IMR-90 (cell line): ENCODE data around the gene NBEAL1. TPM values are rescaled to one million over a fixed set of nuclear protein-coding genes. Genes with fewer than 3 reads are reported as not detected.
"Not testable (repeated sequence)": the region's sequence is repeated elsewhere in the genome, so short reads cannot be mapped to it uniquely, and the experiment has no call there.

ENCODE experiments used
- ATAC-seq: fragments of 200-7000 bp; cut with Tn5 transposase; 2 replicates; pipeline ENCODE4 v1.9.1; 2020; ENCODE audit warnings: low read depth, mild to moderate bottlenecking, moderate library complexity
- BruUV-seq: library from RNA; stranded (reverse); fragments of 400-500 nt; replicated peaks from 2 replicates; lab custom pipeline; 2021; lab: Mats Ljungman, UMichigan
- CTCF ChIA-PET: fragments of 300-600 bp; formaldehyde crosslinking; extraction: SDS; loops from one replicate; lab custom pipeline; 2021; ENCODE audit warnings: antibody characterized with exemption; lab: Yijun Ruan, JAX
- POLR2A ChIA-PET: fragments of 300-600 bp; sonication (Branson Sonifier 250); formaldehyde crosslinking; loops from one replicate; lab custom pipeline; 2022; ENCODE audit warnings: antibody characterized with exemption; ENCODE audit not compliant: unreplicated experiment; lab: Charles Lee
- DNase-seq: peaks from one replicate; pipeline ENCODE4 v3.0.0; 2013
- H2AFZ ChIP-seq: replicated peaks from 2 replicates; pipeline ENCODE3; 2013; ENCODE audit warnings: low read length, mild to moderate bottlenecking; ENCODE audit not compliant: poor library complexity
- H2AK5ac ChIP-seq: 2 replicates; pipeline ENCODE4 v1.6.1; 2013; ENCODE audit warnings: low read depth, low read length, inconsistent platforms
- H2AK9ac ChIP-seq: replicated peaks from 2 replicates; pipeline ENCODE3; 2013; ENCODE audit warnings: mild to moderate bottlenecking, low read depth, low read length, moderate library complexity; ENCODE audit not compliant: poor library complexity
- H2BK120ac ChIP-seq: 2 replicates; pipeline ENCODE4 v1.6.1; 2013; ENCODE audit warnings: low read depth, low read length, inconsistent platforms
- H2BK15ac ChIP-seq: 3 replicates; pipeline ENCODE4 v1.6.1; 2013; ENCODE audit warnings: low read depth, low read length, inconsistent platforms
- H2BK20ac ChIP-seq: 2 replicates; pipeline ENCODE4 v1.6.1; 2013; ENCODE audit warnings: low read depth, mild to moderate bottlenecking, inconsistent platforms, low read length, moderate library complexity
- H2BK5ac ChIP-seq: 2 replicates; pipeline ENCODE4 v1.6.1; 2013; ENCODE audit warnings: mild to moderate bottlenecking, low read depth, low read length, inconsistent platforms; ENCODE audit not compliant: poor library complexity, severe bottlenecking
- H3K14ac ChIP-seq: replicated peaks from 2 replicates; pipeline ENCODE4 v1.6.1; 2013; ENCODE audit warnings: low read depth, low read length, inconsistent platforms
- H3K18ac ChIP-seq: 2 replicates; pipeline ENCODE4 v1.6.1; 2013; ENCODE audit warnings: low read depth, low read length, control low read depth
- H3K23ac ChIP-seq: 2 replicates; pipeline ENCODE4 v1.6.1; 2013; ENCODE audit warnings: low read depth, low read length, inconsistent platforms
- H3K27ac ChIP-seq: 2 replicates; pipeline ENCODE4 v1.5.1; 2013; ENCODE audit warnings: mild to moderate bottlenecking, control low read depth, low read length; ENCODE audit not compliant: insufficient read depth
- H3K27me3 ChIP-seq: 2 replicates; pipeline ENCODE4 v1.6.1; 2013; ENCODE audit warnings: low read length; ENCODE audit not compliant: control insufficient read depth, insufficient read depth
- H3K36me3 ChIP-seq: 2 replicates; pipeline ENCODE4 v1.6.1; 2013; ENCODE audit warnings: low read length, mixed read lengths; ENCODE audit not compliant: control insufficient read depth, insufficient read depth
- H3K4ac ChIP-seq: 2 replicates; pipeline ENCODE4 v1.6.1; 2013; ENCODE audit warnings: low read depth, low read length, inconsistent platforms
- H3K4me1 ChIP-seq: 2 replicates; pipeline ENCODE4 v1.6.1; 2013; ENCODE audit warnings: low read length, mixed read lengths; ENCODE audit not compliant: control insufficient read depth, insufficient read depth
- H3K4me2 ChIP-seq: 2 replicates; pipeline ENCODE4 v1.6.1; 2013; ENCODE audit warnings: low read depth, mild to moderate bottlenecking, control low read depth, low read length, moderate library complexity
- H3K4me3 ChIP-seq: 2 replicates; pipeline ENCODE4 v1.5.1; 2013; ENCODE audit warnings: low read depth, mild to moderate bottlenecking, control low read depth, low read length, moderate library complexity; ENCODE audit not compliant: insufficient read depth
- H3K56ac ChIP-seq: 2 replicates; pipeline ENCODE4 v1.6.1; 2013; ENCODE audit warnings: low read length, inconsistent platforms; ENCODE audit not compliant: insufficient read depth; ENCODE audit errors: extremely low read depth
- H3K79me1 ChIP-seq, 2 experiments: 2 replicates each; pipeline ENCODE4 v1.6.1; 2013; ENCODE audit warnings: low read length in 2 of 2, inconsistent platforms in 1 of 2, low read depth in 1 of 2
- H3K9ac ChIP-seq: 2 replicates; pipeline ENCODE4 v1.6.1; 2013; ENCODE audit warnings: low read depth, low read length, control low read depth
- H3K9me1 ChIP-seq: 2 replicates; pipeline ENCODE4 v1.6.1; 2013; ENCODE audit warnings: low read length, inconsistent platforms; ENCODE audit not compliant: insufficient read depth
- H3K9me3 ChIP-seq: 2 replicates; pipeline ENCODE4 v1.6.1; 2013; ENCODE audit warnings: low read length; ENCODE audit not compliant: control insufficient read depth, insufficient read depth
- H4K20me1 ChIP-seq: 2 replicates; pipeline ENCODE4 v1.6.1; 2013; ENCODE audit warnings: low read length, inconsistent platforms; ENCODE audit not compliant: insufficient read depth
- H4K5ac ChIP-seq: 2 replicates; pipeline ENCODE4 v1.6.1; 2013; ENCODE audit warnings: mild to moderate bottlenecking, low read depth, low read length, control low read depth
- H4K8ac ChIP-seq, 2 experiments: 2 replicates each; pipeline ENCODE4 v1.6.1; 2013; ENCODE audit warnings: low read depth in 2 of 2, low read length in 2 of 2, control low read depth in 1 of 2, inconsistent platforms in 1 of 2
- H4K91ac ChIP-seq: 2 replicates; pipeline ENCODE4 v1.6.1; 2013; ENCODE audit warnings: low read depth, low read length, inconsistent platforms; ENCODE audit not compliant: insufficient read depth
- MAFK ChIP-seq: IDR thresholded peaks from 2 replicates; pipeline ENCODE4 v1.6.1; 2012; ENCODE audit warnings: low read depth, low read length, improper control_type of control experiment
- NFE2L2 ChIP-seq: fragments of 150-350 bp; IDR thresholded peaks from 2 replicates; pipeline ENCODE4 v1.6.1; 2016; ENCODE audit warnings: low read depth, mild to moderate bottlenecking, low read length
- POLR2A ChIP-seq: IDR thresholded peaks from 2 replicates; pipeline ENCODE4 v1.6.1; 2012; ENCODE audit warnings: mild to moderate bottlenecking, low read depth, low read length
- RAD21 ChIP-seq: IDR thresholded peaks from 2 replicates; pipeline ENCODE4 v1.6.1; 2012; ENCODE audit warnings: low read length, improper control_type of control experiment
- RCOR1 ChIP-seq: IDR thresholded peaks from 2 replicates; pipeline ENCODE4 v1.6.1; 2012; ENCODE audit warnings: mild to moderate bottlenecking, low read length, improper control_type of control experiment; ENCODE audit not compliant: insufficient replicate concordance
- WGBS, 2 experiments: methylation state at CpG; one replicate each; pipeline versions ENCODE4 v1.1.5 to v1.1.7; 2013; ENCODE audit warnings: missing lambda C conversion rate in 2 of 2; ENCODE audit not compliant: insufficient read length in 1 of 2; ENCODE audit errors: extremely low coverage in 2 of 2; 5-methylcytosine and 5-hydroxymethylcytosine counted together
- dilution Hi-C: fragments of 300-500 bp; cut with HindIII; formaldehyde crosslinking; loops from one replicate; pipeline ENCODE4 v1.14.3; 2018; ENCODE audit warnings: low sequenced_read_pairs; ENCODE audit not compliant: unreplicated experiment
- in situ Hi-C: fragments of 300-500 bp; cut with MboI; formaldehyde crosslinking; loops from 3 replicates; pipeline ENCODE4 v1.14.3; 2019; ENCODE audit warnings: low sequenced_read_pairs, inconsistent platforms, mixed read lengths
- intact Hi-C: fragments of 100-400 bp; cut with micrococcal nuclease; formaldehyde crosslinking; loops from 2 replicates; pipeline ENCODE4 v1.10.0; 2022
- polyA plus RNA-seq, 3 experiments: library from polyadenylated mRNA; depleted of rRNA; stranded (reverse); fragments of >200 nt; gene quantifications; 2 replicates each; pipeline ENCODE4 v1.2.3, GENCODE V29; 2012; ENCODE audit warnings: low replicate concordance in 1 of 3
- total RNA-seq: library from RNA; depleted of rRNA; stranded (reverse); fragments of >200 nt; gene quantifications from 2 replicates; pipeline ENCODE4 v1.2.3, GENCODE V29; 2012
- TF ChIP-seq, protein P1 (sequence below): conservative IDR thresholded peaks from 2 replicates; pipeline ENCODE4 v1.5.1; 2012; ENCODE audit warnings: mild to moderate bottlenecking, low read depth, low read length, improper control_type of control experiment

Gene NBEAL1
- total and polyA plus RNA-seq, 2 of the 4 experiments (the other 2 are of a cell fraction), result 6.4 to 38.0 TPM

DNA sequence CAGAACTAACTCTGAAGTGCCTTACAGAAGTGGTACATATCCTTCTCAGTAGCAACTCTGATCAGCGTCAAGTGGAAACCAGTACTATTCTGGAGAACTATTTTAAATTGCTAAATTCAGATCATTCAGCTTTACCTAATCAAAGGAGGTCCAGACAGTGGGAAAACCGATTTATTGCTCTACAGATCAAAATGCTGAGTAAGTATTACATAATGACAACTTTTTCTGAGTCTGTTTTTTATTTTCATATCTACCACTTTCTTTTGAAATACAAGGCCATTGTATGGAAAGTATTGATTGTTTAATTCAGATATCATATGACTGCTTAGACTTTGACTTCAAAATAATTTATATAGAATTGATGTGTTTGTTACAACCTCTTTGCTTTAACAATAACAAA, 68.7 kb downstream of the NBEAL1 start:
- Histone ChIP-seq H4K20me1 (no peaks in the 10 kb centered on the region), H3K23ac (no peak overlapping the region), H2AK5ac (no peak overlapping the region), H3K4ac (no peak overlapping the region), H2AFZ (no peak overlapping the region), H3K9me1 (no peaks in the 10 kb centered on the region), H4K91ac (no peak overlapping the region), H3K27me3 (no peaks in the 10 kb centered on the region), H3K79me1 (no peaks in the 10 kb centered on the region; a peak in 1 of 4 replicates), H3K27ac (no peak overlapping the region), H3K14ac (no peak overlapping the region), H3K56ac (no peak overlapping the region), H4K5ac (no peak overlapping the region), H4K8ac (0 out of 4 replicates have a peak overlapping the region, but pooled peaks of 1 of the 2 experiments have one; percentile 29), H3K36me3 (peaks cover 17% of the 10 kb centered on the region), H2AK9ac (no peak overlapping the region), H2BK20ac (no peak overlapping the region), H2BK120ac (no peak overlapping the region), H3K18ac (no peak overlapping the region), H2BK5ac (no peak overlapping the region), H3K4me3 (no peak overlapping the region), H3K9me3 (no peaks in the 10 kb centered on the region), H3K4me2 (no peak overlapping the region), H3K9ac (no peak overlapping the region), H3K4me1 (no peaks in the 10 kb centered on the region), H2BK15ac (no peak overlapping the region)
- dilution Hi-C loops (no loop called here), intact Hi-C loops (no loop called here), in situ Hi-C loops (no loop called here)
- ChIA-PET CTCF (no interaction called here), POLR2A (no interaction called here)
- DNase-seq (no peak), ATAC-seq (no peak)
- TF ChIP-seq, protein P1, sequence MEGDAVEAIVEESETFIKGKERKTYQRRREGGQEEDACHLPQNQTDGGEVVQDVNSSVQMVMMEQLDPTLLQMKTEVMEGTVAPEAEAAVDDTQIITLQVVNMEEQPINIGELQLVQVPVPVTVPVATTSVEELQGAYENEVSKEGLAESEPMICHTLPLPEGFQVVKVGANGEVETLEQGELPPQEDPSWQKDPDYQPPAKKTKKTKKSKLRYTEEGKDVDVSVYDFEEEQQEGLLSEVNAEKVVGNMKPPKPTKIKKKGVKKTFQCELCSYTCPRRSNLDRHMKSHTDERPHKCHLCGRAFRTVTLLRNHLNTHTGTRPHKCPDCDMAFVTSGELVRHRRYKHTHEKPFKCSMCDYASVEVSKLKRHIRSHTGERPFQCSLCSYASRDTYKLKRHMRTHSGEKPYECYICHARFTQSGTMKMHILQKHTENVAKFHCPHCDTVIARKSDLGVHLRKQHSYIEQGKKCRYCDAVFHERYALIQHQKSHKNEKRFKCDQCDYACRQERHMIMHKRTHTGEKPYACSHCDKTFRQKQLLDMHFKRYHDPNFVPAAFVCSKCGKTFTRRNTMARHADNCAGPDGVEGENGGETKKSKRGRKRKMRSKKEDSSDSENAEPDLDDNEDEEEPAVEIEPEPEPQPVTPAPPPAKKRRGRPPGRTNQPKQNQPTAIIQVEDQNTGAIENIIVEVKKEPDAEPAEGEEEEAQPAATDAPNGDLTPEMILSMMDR, result no peak
- no peak for TF ChIP-seq POLR2A
- no peak for TF ChIP-seq NFE2L2
- TF ChIP-seq RCOR1, result no peak
- TF ChIP-seq MAFK, result peak; percentile 51; the same call in 1 of the 2 replicates
- TF ChIP-seq RAD21, result no peak
- no CpG with 5 or more reads among the region's 2 CpGs for WGBS, 2 experiments
- BruUV-seq, result no TSS peak

DNA sequence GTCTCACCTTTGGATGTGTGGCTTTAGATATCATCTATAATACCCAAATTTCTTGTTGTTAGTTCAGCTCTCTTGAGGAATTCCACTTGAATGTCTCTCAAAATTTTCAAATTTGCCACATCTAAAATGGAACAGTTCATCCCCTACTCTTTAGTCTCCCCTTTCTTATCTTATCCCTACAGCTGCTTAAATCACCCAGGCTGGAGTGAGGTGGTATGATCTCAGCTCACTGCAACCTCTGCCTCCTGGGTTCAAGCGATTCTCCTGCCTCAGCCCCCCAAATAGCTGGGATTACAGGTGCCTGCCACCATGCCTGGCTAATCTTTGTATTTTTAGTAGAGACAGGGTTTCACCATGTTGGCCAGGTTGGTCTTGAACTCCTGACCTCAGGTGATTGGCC, 71.7 kb downstream of the NBEAL1 start:
- H2BK20ac ChIP-seq, H2BK15ac ChIP-seq, H2AK9ac ChIP-seq, H3K4me2 ChIP-seq, H3K9ac ChIP-seq, H4K8ac ChIP-seq, H3K18ac ChIP-seq, intact Hi-C loops, H2BK5ac ChIP-seq, H3K27ac ChIP-seq, H4K20me1 ChIP-seq, BruUV-seq, H3K79me1 ChIP-seq, H4K5ac ChIP-seq, H3K14ac ChIP-seq, H2AK5ac ChIP-seq, H3K23ac ChIP-seq, H3K4ac ChIP-seq, dilution Hi-C loops, in situ Hi-C loops, DNase-seq, H2BK120ac ChIP-seq, H3K27me3 ChIP-seq, H3K9me3 ChIP-seq, H4K91ac ChIP-seq, CTCF ChIA-PET, H3K4me3 ChIP-seq, H2AFZ ChIP-seq, H3K4me1 ChIP-seq, ATAC-seq, POLR2A ChIA-PET, H3K9me1 ChIP-seq, H3K56ac ChIP-seq: not testable (repeated sequence)
- peaks cover 10% of the 10 kb centered on the region for H3K36me3 ChIP-seq
- no CpG with 5 or more reads among the region's 1 CpG for WGBS, 2 experiments
